Measurements from ENCODE around the gene ANAPC15.

ANAPC15 gene

DNA sequence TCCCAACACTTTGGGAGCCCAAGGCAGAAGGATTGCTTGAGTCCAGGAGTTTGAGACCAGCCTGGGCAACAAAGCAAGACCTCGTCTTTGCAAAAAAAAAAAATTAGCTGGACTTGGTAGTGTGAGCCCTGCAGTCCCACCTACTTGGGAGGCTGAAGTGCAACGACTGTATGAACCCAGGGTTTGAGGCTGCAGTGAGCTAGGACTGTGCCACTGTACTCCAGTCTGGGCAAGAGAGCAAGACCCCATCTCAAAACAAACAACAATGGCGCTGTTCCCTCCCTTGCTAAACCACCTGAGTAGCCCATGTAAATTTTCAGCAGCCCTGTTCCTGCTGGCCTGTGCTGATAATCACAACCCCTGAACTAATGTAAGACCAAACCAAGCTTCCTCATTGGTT lies 12.5 kb downstream of the ANAPC15 start:
- Histone ChIP-seq H2AFZ (ENCODE audit: low read length) (no peak overlapping the region), H3K9ac (ENCODE audit: low read length) (no peak overlapping the region), H3K79me2 (ENCODE audit: low read length) (peaks cover 38% of the 10 kb centered on the region), H4K20me1 (ENCODE audit: insufficient read depth, low read length) (no peaks in the 10 kb centered on the region), H3K27me3 (replicated peaks; ENCODE audit: insufficient read depth, low read length) (no peaks in the 10 kb centered on the region), H3K4me1 (ENCODE audit: low read length) (peaks cover 12% of the 10 kb centered on the region), H3K4me3 (ENCODE audit: low read length) (no peak overlapping the region), H3K9me2 (replicated peaks; ENCODE audit: insufficient read depth, low read length) (no peaks in the 10 kb centered on the region), H3K27ac (ENCODE audit: low read length) (no peak overlapping the region), H3K4me2 (ENCODE audit: low read depth, low read length) (no peak overlapping the region), H3K9me3 (replicated peaks; ENCODE audit: insufficient read depth, low read length) (no peaks in the 10 kb centered on the region), H3F3A (ENCODE audit: insufficient read depth, low read length) (peaks cover 3% of the 10 kb centered on the region; the same call in 1 of the 2 replicates), H3K36me3 (replicated peaks; ENCODE audit: insufficient read depth, low read length) (no peaks in the 10 kb centered on the region)
- DNase-seq: no peak
- TF ChIP-seq EZH2phosphoT487 (IDR thresholded peaks at IDR 0.05; ENCODE audit: low read length): no peak
- TF ChIP-seq, protein P1, sequence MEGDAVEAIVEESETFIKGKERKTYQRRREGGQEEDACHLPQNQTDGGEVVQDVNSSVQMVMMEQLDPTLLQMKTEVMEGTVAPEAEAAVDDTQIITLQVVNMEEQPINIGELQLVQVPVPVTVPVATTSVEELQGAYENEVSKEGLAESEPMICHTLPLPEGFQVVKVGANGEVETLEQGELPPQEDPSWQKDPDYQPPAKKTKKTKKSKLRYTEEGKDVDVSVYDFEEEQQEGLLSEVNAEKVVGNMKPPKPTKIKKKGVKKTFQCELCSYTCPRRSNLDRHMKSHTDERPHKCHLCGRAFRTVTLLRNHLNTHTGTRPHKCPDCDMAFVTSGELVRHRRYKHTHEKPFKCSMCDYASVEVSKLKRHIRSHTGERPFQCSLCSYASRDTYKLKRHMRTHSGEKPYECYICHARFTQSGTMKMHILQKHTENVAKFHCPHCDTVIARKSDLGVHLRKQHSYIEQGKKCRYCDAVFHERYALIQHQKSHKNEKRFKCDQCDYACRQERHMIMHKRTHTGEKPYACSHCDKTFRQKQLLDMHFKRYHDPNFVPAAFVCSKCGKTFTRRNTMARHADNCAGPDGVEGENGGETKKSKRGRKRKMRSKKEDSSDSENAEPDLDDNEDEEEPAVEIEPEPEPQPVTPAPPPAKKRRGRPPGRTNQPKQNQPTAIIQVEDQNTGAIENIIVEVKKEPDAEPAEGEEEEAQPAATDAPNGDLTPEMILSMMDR (IDR thresholded peaks at IDR 0.05; ENCODE audit: low read length): no peak
- TF ChIP-seq EZH2 (optimal IDR thresholded peaks at IDR 0.05; ENCODE audit: low read depth, low read length): no peak

DNA sequence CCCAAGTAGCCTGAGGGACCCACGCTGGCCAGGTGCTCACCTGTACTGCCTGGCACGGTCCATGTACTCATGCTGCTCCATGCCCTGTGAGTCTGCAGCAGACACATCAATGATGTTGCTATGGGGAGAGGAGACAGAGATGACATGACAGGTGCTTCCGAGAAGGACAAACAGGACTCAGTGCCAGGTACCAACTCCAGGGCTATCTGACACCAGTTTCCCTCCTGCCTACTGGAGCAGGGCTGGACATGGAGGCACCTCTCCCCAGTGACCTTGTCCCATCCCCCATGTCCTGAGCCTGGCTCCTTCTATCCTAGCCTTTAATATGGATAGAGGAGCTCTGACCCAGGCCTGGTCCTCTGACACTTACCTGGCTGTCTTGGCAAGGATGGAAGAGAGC lies 13.8 kb downstream of the ANAPC15 start:
- Histone ChIP-seq H3K4me2 (ENCODE audit: low read depth, low read length) (no peak overlapping the region), H3K9me2 (replicated peaks; ENCODE audit: insufficient read depth, low read length) (no peaks in the 10 kb centered on the region), H3F3A (ENCODE audit: insufficient read depth, low read length) (peaks cover under 1% of the 10 kb centered on the region; the same call in 1 of the 2 replicates), H3K4me3 (ENCODE audit: low read length) (no peak overlapping the region), H3K9ac (ENCODE audit: low read length) (no peak overlapping the region), H4K20me1 (ENCODE audit: insufficient read depth, low read length) (no peaks in the 10 kb centered on the region), H2AFZ (ENCODE audit: low read length) (no peak overlapping the region), H3K27ac (ENCODE audit: low read length) (no peak overlapping the region), H3K9me3 (replicated peaks; ENCODE audit: insufficient read depth, low read length) (no peaks in the 10 kb centered on the region), H3K79me2 (ENCODE audit: low read length) (peaks cover 38% of the 10 kb centered on the region), H3K36me3 (replicated peaks; ENCODE audit: insufficient read depth, low read length) (no peaks in the 10 kb centered on the region), H3K4me1 (ENCODE audit: low read length) (peaks cover 11% of the 10 kb centered on the region), H3K27me3 (replicated peaks; ENCODE audit: insufficient read depth, low read length) (no peaks in the 10 kb centered on the region)
- DNase-seq: no peak
- TF ChIP-seq EZH2 (optimal IDR thresholded peaks at IDR 0.05; ENCODE audit: low read depth, low read length) (no peak), EZH2phosphoT487 (IDR thresholded peaks at IDR 0.05; ENCODE audit: low read length) (no peak)
- TF ChIP-seq, protein P1 (IDR thresholded peaks at IDR 0.05; ENCODE audit: low read length): no peak

DNA sequence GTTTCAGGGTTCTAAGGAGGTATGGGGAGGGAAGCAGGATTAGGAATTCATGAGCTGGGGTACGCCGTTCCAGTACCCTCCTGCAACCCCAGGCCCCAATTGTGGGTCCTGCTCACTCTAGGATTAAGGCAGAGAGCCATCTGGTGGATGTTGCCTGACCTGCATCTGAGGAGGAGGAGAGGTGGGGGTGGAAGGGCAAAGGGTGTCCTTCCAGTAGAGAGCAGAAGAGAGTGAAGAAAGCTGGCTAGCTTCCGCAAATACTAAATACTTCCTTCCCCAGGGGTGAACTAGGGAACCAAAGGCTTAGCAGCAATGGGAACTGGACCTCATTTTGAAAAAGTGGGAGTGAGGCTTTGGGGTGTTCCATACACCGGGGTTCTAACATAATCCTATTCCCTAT lies 21.2 kb downstream of the ANAPC15 start:
- H3K79me2 ChIP-seq (ENCODE audit: low read length): no peaks in the 10 kb centered on the region
- TF ChIP-seq EZH2 (optimal IDR thresholded peaks at IDR 0.05; ENCODE audit: low read depth, low read length) (no peak), EZH2phosphoT487 (IDR thresholded peaks at IDR 0.05; ENCODE audit: low read length) (no peak)
- TF ChIP-seq, protein P1 (IDR thresholded peaks at IDR 0.05; ENCODE audit: low read length): peak; percentile 84
- H3K4me1 ChIP-seq (ENCODE audit: low read length): no peaks in the 10 kb centered on the region
- no peak overlapping the region for H3K4me2 ChIP-seq (ENCODE audit: low read depth, low read length)
- no peaks in the 10 kb centered on the region for H3K27me3 ChIP-seq (replicated peaks; ENCODE audit: insufficient read depth, low read length)
- no peaks in the 10 kb centered on the region for H3K36me3 ChIP-seq (replicated peaks; ENCODE audit: insufficient read depth, low read length)
- H3K27ac ChIP-seq (ENCODE audit: low read length): no peak overlapping the region
- no peaks in the 10 kb centered on the region for H3K9me3 ChIP-seq (replicated peaks; ENCODE audit: insufficient read depth, low read length)
- no peak overlapping the region for H3K9ac ChIP-seq (ENCODE audit: low read length)
- peak; percentile 28 for DNase-seq
- no peak overlapping the region for H2AFZ ChIP-seq (ENCODE audit: low read length)
- H3K4me3 ChIP-seq (ENCODE audit: low read length): no peak overlapping the region
- H3K9me2 ChIP-seq (replicated peaks; ENCODE audit: insufficient read depth, low read length): no peaks in the 10 kb centered on the region
- H4K20me1 ChIP-seq (ENCODE audit: insufficient read depth, low read length): no peaks in the 10 kb centered on the region
- no peaks in the 10 kb centered on the region for H3F3A ChIP-seq (ENCODE audit: insufficient read depth, low read length)
